IPS DF 6.9 (cell line): ENCODE measurements around the gene SNX25.
"Not testable (repeated sequence)": the region's sequence is repeated elsewhere in the genome, so short reads cannot be mapped to it uniquely, and the experiment has no call there.

Source experiments
- DNase-seq: peaks from one replicate; pipeline ENCODE4 v3.0.0-alpha.2; 2013; ENCODE audit warnings: low read depth, low spot score
- H3K27ac ChIP-seq: one replicate; pipeline ENCODE4 v1.5.1; 2013; ENCODE audit warnings: low read length, control low read depth
- H3K27me3 ChIP-seq: 2 replicates; pipeline ENCODE4 v1.6.1; 2013; ENCODE audit warnings: mild to moderate bottlenecking, low read length; ENCODE audit not compliant: control insufficient read depth, insufficient read depth
- H3K36me3 ChIP-seq: 2 replicates; pipeline ENCODE4 v1.6.1; 2013; ENCODE audit warnings: low read length; ENCODE audit not compliant: control insufficient read depth, insufficient read depth
- H3K4me1 ChIP-seq: 2 replicates; pipeline ENCODE4 v1.6.1; 2013; ENCODE audit warnings: low read length; ENCODE audit not compliant: control insufficient read depth, insufficient read depth
- H3K4me3 ChIP-seq: 2 replicates; pipeline ENCODE4 v1.5.1; 2013; ENCODE audit warnings: mild to moderate bottlenecking, low read length
- H3K9me3 ChIP-seq: 2 replicates; pipeline ENCODE4 v1.6.1; 2013; ENCODE audit warnings: low read length, inconsistent platforms; ENCODE audit not compliant: control insufficient read depth, insufficient read depth
- WGBS: extraction: QIAGEN DNeasy Blood & Tissue Kit; methylation state at CpG from one replicate; pipeline ENCODE4 v1.1.7; 2013; ENCODE audit warnings: mixed read lengths, missing lambda C conversion rate; ENCODE audit not compliant: insufficient read length, insufficient coverage; 5-methylcytosine and 5-hydroxymethylcytosine counted together

The SNX25 gene

GRCh38 chr4:185357211-185357610 is 147.8 kb downstream of the SNX25 start:
- Histone ChIP-seq H3K36me3 (no peaks in the 10 kb centered on the region; the same call in 1 of the 2 replicates), H3K27ac (no peak overlapping the region), H3K4me3 (no peak overlapping the region), H3K27me3 (no peaks in the 10 kb centered on the region), H3K4me1 (no peaks in the 10 kb centered on the region), H3K9me3 (no peaks in the 10 kb centered on the region)
- no peak for DNase-seq
- no CpG with 5 or more reads among the region's 5 CpGs for whole genome bisulfite sequencing

- Histone ChIP-seq H3K36me3 (no peaks in the 10 kb centered on the region; the same call in 1 of the 2 replicates), H3K27ac (no peak overlapping the region), H3K9me3 (no peaks in the 10 kb centered on the region), H3K4me1 (no peaks in the 10 kb centered on the region), H3K27me3 (no peaks in the 10 kb centered on the region), H3K4me3 (no peak overlapping the region)
- no CpG with 5 or more reads among the region's 7 CpGs for WGBS
- DNase-seq = no peak
These were observed 148.5 kb downstream of the SNX25 start for GRCh38 chr4:185357733-185358440.

- Histone ChIP-seq H3K27ac (no peak overlapping the region), H3K27me3 (no peaks in the 10 kb centered on the region), H3K4me1 (no peaks in the 10 kb centered on the region), H3K9me3 (no peaks in the 10 kb centered on the region), H3K4me3 (no peak overlapping the region), H3K36me3 (no peaks in the 10 kb centered on the region; the same call in 1 of the 2 replicates)
- WGBS = no CpG with 5 or more reads among the region's 4 CpGs
- no peak for DNase-seq
These were observed 149.1 kb downstream of the SNX25 start for GRCh38 chr4:185358514-185358913.

- Histone ChIP-seq H3K36me3 (no peaks in the 10 kb centered on the region; the same call in 1 of the 2 replicates), H3K27me3 (no peaks in the 10 kb centered on the region), H3K27ac (no peak overlapping the region), H3K4me1 (no peaks in the 10 kb centered on the region), H3K4me3 (no peak overlapping the region), H3K9me3 (no peaks in the 10 kb centered on the region)
- no peak for DNase-seq
- no CpG with 5 or more reads among the region's 4 CpGs for WGBS
These were observed 149.6 kb downstream of the SNX25 start for GRCh38 chr4:185358959-185359358.

- no peak for DNase-seq
- WGBS = no CpG with 5 or more reads among the region's 8 CpGs
These were observed 150.5 kb downstream of the SNX25 start for GRCh38 chr4:185359767-185360446.

GRCh38 chr4:185361872-185362271 is 152.5 kb downstream of the SNX25 start:
- Histone ChIP-seq H3K36me3 (no peaks in the 10 kb centered on the region; the same call in 1 of the 2 replicates), H3K4me3 (no peak overlapping the region), H3K27me3 (no peaks in the 10 kb centered on the region), H3K4me1 (no peaks in the 10 kb centered on the region), H3K9me3 (no peaks in the 10 kb centered on the region), H3K27ac (no peak overlapping the region)
- DNase-seq = no peak
- WGBS = no CpG with 5 or more reads among the region's 3 CpGs

More at GRCh38 chr4:185359767-185360446, 150.5 kb downstream of the SNX25 start:
- Histone ChIP-seq H3K4me3 (no peak overlapping the region), H3K36me3 (no peaks in the 10 kb centered on the region; the same call in 1 of the 2 replicates), H3K27ac (no peak overlapping the region), H3K27me3 (no peaks in the 10 kb centered on the region), H3K4me1 (no peaks in the 10 kb centered on the region), H3K9me3 (no peaks in the 10 kb centered on the region)

- H3K4me3 ChIP-seq, H3K36me3 ChIP-seq: not testable (repeated sequence)
These were observed 153.2 kb downstream of the SNX25 start for GRCh38 chr4:185362570-185362969.

GRCh38 chr4:185363251-185363650 is 153.9 kb downstream of the SNX25 start:
- H3K4me3 ChIP-seq = no peak overlapping the region
- H3K27ac ChIP-seq = no peak overlapping the region
- WGBS = no CpG with 5 or more reads among the region's 3 CpGs
- no peak for DNase-seq
- no peaks in the 10 kb centered on the region for H3K9me3 ChIP-seq
- no peaks in the 10 kb centered on the region; the same call in 1 of the 2 replicates for H3K36me3 ChIP-seq
- H3K27me3 ChIP-seq = no peaks in the 10 kb centered on the region
- H3K4me1 ChIP-seq = no peaks in the 10 kb centered on the region

More at GRCh38 chr4:185362570-185362969, 153.2 kb downstream of the SNX25 start:
- not testable (repeated sequence) for H3K9me3 ChIP-seq, H3K4me1 ChIP-seq, DNase-seq, H3K27ac ChIP-seq, H3K27me3 ChIP-seq
- no CpG with 5 or more reads among the region's 6 CpGs for WGBS

GRCh38 chr4:185364886-185365285 is 155.5 kb downstream of the SNX25 start:
- Histone ChIP-seq H3K27ac (no peak overlapping the region), H3K27me3 (no peaks in the 10 kb centered on the region), H3K4me1 (no peaks in the 10 kb centered on the region), H3K4me3 (no peak overlapping the region), H3K36me3 (no peaks in the 10 kb centered on the region; the same call in 1 of the 2 replicates), H3K9me3 (no peaks in the 10 kb centered on the region)
- DNase-seq = no peak
- WGBS = no CpG with 5 or more reads among the region's 5 CpGs

- DNase-seq = no peak
- no CpG with 5 or more reads among the region's 3 CpGs for WGBS
- Histone ChIP-seq H3K9me3 (no peaks in the 10 kb centered on the region), H3K4me1 (no peaks in the 10 kb centered on the region), H3K27ac (no peak overlapping the region), H3K27me3 (no peaks in the 10 kb centered on the region), H3K4me3 (no peak overlapping the region), H3K36me3 (no peaks in the 10 kb centered on the region)
These were observed 160.3 kb downstream of the SNX25 start for GRCh38 chr4:185369731-185370130.
